Panc1 (cell line): ENCODE measurements around the gene KLC1.

Experiments
- CTCF ChIP-seq: fragments of 450-650 bp; IDR thresholded peaks from 2 replicates; pipeline ENCODE4 v1.5.1; 2017; ENCODE audit warnings: mild to moderate bottlenecking
- POLR2AphosphoS5 ChIP-seq: IDR thresholded peaks from 2 replicates; pipeline ENCODE4 v1.6.1; 2012; ENCODE audit warnings: mild to moderate bottlenecking, low read depth, low read length, moderate library complexity
- SIN3A ChIP-seq: IDR thresholded peaks from 2 replicates; pipeline ENCODE4 v1.6.1; 2012; ENCODE audit warnings: low read depth, mild to moderate bottlenecking, low read length, moderate library complexity, borderline replicate concordance; ENCODE audit not compliant: insufficient read depth
- TCF7L2 ChIP-seq: IDR thresholded peaks from 2 replicates; pipeline ENCODE4 v1.6.1; 2011; ENCODE audit warnings: mild to moderate bottlenecking, low read depth, low read length, inconsistent platforms

- TF ChIP-seq CTCF: no peak
- TF ChIP-seq POLR2AphosphoS5: no peak
- TF ChIP-seq TCF7L2: no peak
- no peak for TF ChIP-seq SIN3A
Measured at GRCh38 chr14:103581954-103582703, 46.9 kb upstream of the KLC1 start.
